Measurements from ENCODE around the gene RUNX3. TPM values are rescaled to one million over a fixed set of nuclear protein-coding genes. Genes with fewer than 3 reads are reported as not detected.

RUNX3 gene
- total RNA-seq, 1 experiment from 2014 or later: 1.5 TPM

DNA sequence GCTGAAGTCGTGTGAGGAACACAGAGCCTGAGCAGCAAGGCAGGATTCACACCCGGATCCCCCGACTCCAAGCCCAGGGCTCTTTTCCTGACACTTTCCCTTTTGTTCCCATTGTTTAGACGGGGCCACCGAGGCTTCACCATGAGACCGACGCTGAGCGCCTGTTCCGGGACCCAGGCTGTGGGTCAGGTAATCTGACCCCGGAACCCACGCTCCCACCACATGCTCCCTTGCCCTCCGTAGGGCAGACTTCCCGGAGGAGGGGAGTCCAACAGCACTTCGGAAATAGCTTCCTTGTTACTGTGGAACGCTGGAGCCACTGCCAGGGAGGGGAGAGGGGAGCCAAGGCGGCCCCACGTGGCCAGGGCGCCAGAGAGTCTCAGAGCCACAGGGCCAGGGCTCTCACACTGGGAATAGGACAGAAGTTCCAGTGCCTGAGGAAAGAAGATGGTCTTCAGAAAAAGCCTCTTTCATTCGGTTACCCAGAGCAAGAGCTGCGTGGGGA is 18.4 kb downstream of the RUNX3 start:
- ATAC-seq (no peak), DNase-seq (ENCODE audit: low spot score) (no peak)
- POLR2A ChIA-PET: no interaction called here
- Mint-ChIP-seq H3K27ac (no peak overlapping the region), H3K27me3 (ENCODE audit: low read depth) (no peaks in the 10 kb centered on the region), H3K36me3 (no peaks in the 10 kb centered on the region), H3K9me3 (no peaks in the 10 kb centered on the region), H3K4me1 (peaks cover 19% of the 10 kb centered on the region), H3K4me3 (no peak overlapping the region)
- CTCF ChIA-PET: interaction anchor here (0.6 to 4.4 kb wide), 12 partner anchors 10 to 206 kb away, joined by 3 to 52 read pairs (median 5); no protein-coding TSS in a partner anchor
- TF ChIP-seq ZNF532 (CRISPR knock-in tag; IDR thresholded peaks at IDR 0.05; ENCODE audit: borderline replicate concordance): no peak
- no peak for TF ChIP-seq SMAD4 (CRISPR knock-in tag; IDR thresholded peaks at IDR 0.05)
- TF ChIP-seq, protein P1, sequence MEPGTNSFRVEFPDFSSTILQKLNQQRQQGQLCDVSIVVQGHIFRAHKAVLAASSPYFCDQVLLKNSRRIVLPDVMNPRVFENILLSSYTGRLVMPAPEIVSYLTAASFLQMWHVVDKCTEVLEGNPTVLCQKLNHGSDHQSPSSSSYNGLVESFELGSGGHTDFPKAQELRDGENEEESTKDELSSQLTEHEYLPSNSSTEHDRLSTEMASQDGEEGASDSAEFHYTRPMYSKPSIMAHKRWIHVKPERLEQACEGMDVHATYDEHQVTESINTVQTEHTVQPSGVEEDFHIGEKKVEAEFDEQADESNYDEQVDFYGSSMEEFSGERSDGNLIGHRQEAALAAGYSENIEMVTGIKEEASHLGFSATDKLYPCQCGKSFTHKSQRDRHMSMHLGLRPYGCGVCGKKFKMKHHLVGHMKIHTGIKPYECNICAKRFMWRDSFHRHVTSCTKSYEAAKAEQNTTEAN (CRISPR knock-in tag; IDR thresholded peaks at IDR 0.05): no peak
- no peak for TF ChIP-seq E2F5 (CRISPR knock-in tag; IDR thresholded peaks at IDR 0.05)
- TF ChIP-seq, protein P2, sequence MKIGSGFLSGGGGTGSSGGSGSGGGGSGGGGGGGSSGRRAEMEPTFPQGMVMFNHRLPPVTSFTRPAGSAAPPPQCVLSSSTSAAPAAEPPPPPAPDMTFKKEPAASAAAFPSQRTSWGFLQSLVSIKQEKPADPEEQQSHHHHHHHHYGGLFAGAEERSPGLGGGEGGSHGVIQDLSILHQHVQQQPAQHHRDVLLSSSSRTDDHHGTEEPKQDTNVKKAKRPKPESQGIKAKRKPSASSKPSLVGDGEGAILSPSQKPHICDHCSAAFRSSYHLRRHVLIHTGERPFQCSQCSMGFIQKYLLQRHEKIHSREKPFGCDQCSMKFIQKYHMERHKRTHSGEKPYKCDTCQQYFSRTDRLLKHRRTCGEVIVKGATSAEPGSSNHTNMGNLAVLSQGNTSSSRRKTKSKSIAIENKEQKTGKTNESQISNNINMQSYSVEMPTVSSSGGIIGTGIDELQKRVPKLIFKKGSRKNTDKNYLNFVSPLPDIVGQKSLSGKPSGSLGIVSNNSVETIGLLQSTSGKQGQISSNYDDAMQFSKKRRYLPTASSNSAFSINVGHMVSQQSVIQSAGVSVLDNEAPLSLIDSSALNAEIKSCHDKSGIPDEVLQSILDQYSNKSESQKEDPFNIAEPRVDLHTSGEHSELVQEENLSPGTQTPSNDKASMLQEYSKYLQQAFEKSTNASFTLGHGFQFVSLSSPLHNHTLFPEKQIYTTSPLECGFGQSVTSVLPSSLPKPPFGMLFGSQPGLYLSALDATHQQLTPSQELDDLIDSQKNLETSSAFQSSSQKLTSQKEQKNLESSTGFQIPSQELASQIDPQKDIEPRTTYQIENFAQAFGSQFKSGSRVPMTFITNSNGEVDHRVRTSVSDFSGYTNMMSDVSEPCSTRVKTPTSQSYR (CRISPR knock-in tag; IDR thresholded peaks at IDR 0.05): no peak
- no peak for TF ChIP-seq SMAD3 (CRISPR knock-in tag; IDR thresholded peaks at IDR 0.05; ENCODE audit: borderline replicate concordance)
- TF ChIP-seq, protein P3, sequence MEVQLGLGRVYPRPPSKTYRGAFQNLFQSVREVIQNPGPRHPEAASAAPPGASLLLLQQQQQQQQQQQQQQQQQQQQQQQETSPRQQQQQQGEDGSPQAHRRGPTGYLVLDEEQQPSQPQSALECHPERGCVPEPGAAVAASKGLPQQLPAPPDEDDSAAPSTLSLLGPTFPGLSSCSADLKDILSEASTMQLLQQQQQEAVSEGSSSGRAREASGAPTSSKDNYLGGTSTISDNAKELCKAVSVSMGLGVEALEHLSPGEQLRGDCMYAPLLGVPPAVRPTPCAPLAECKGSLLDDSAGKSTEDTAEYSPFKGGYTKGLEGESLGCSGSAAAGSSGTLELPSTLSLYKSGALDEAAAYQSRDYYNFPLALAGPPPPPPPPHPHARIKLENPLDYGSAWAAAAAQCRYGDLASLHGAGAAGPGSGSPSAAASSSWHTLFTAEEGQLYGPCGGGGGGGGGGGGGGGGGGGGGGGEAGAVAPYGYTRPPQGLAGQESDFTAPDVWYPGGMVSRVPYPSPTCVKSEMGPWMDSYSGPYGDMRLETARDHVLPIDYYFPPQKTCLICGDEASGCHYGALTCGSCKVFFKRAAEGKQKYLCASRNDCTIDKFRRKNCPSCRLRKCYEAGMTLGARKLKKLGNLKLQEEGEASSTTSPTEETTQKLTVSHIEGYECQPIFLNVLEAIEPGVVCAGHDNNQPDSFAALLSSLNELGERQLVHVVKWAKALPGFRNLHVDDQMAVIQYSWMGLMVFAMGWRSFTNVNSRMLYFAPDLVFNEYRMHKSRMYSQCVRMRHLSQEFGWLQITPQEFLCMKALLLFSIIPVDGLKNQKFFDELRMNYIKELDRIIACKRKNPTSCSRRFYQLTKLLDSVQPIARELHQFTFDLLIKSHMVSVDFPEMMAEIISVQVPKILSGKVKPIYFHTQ (CRISPR knock-in tag; IDR thresholded peaks at IDR 0.05): no peak
- TF ChIP-seq FOXP1 (CRISPR knock-in tag; IDR thresholded peaks at IDR 0.05; ENCODE audit: borderline replicate concordance): no peak
- no peak for TF ChIP-seq GTF2I (CRISPR knock-in tag; conservative IDR thresholded peaks at IDR 0.05)
- TF ChIP-seq, protein P4, sequence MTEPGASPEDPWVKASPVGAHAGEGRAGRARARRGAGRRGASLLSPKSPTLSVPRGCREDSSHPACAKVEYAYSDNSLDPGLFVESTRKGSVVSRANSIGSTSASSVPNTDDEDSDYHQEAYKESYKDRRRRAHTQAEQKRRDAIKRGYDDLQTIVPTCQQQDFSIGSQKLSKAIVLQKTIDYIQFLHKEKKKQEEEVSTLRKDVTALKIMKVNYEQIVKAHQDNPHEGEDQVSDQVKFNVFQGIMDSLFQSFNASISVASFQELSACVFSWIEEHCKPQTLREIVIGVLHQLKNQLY (CRISPR knock-in tag; IDR thresholded peaks at IDR 0.05): no peak
- no peak for TF ChIP-seq ZNF671 (CRISPR knock-in tag; IDR thresholded peaks at IDR 0.05)
- TF ChIP-seq, protein P5, sequence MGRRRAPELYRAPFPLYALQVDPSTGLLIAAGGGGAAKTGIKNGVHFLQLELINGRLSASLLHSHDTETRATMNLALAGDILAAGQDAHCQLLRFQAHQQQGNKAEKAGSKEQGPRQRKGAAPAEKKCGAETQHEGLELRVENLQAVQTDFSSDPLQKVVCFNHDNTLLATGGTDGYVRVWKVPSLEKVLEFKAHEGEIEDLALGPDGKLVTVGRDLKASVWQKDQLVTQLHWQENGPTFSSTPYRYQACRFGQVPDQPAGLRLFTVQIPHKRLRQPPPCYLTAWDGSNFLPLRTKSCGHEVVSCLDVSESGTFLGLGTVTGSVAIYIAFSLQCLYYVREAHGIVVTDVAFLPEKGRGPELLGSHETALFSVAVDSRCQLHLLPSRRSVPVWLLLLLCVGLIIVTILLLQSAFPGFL (CRISPR knock-in tag; IDR thresholded peaks at IDR 0.05; ENCODE audit: borderline replicate concordance): no peak
- TF ChIP-seq CBFB (CRISPR knock-in tag; IDR thresholded peaks at IDR 0.05; ENCODE audit: low read depth): no peak
- TF ChIP-seq ATF1 (CRISPR knock-in tag; IDR thresholded peaks at IDR 0.05): no peak
- TF ChIP-seq ZNF263 (CRISPR knock-in tag; IDR thresholded peaks at IDR 0.05; ENCODE audit: low read depth): no peak
- TF ChIP-seq PRRX2 (CRISPR knock-in tag; IDR thresholded peaks at IDR 0.05): no peak
- TF ChIP-seq IRF2 (CRISPR knock-in tag; IDR thresholded peaks at IDR 0.05; ENCODE audit: borderline replicate concordance, low read depth): no peak

All from WTC11 (cell line).